ENCODE data around the gene BTG3. TPM values are rescaled to one million over a fixed set of nuclear protein-coding genes. Genes with fewer than 3 reads are reported as not detected.

The BTG3 gene
- polyA plus RNA-seq, 1 donor from 2014 or later, result 38.5 TPM

DNA sequence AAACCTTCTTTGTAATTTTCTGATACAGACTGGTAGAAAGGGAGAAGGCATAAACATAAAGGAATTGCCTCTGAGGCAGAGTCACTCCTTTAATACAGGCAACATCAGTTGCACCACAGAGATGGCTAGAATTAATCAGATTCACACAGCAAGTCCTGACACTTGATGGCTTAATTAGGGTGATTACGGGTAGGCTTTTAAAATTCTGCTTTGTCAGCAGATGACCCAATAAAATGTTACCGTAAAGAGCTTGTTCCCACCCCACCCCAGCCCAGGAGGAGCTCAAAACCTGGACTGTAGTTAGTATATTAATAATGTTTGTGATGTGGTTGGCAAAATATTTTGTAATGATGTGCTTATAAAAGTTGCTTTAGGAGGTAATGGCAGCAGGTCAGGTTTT is 9.3 kb upstream of the BTG3 start:
- Histone ChIP-seq H2AFZ (ENCODE audit: low read depth, low read length) (no peak overlapping the region), H3K9me2 (ENCODE audit: insufficient read depth, low read length) (no peaks in the 10 kb centered on the region), H3K4me2 (ENCODE audit: low read length) (no peak overlapping the region), H4K20me1 (ENCODE audit: insufficient read depth) (no peaks in the 10 kb centered on the region), H3K4me3 (ENCODE audit: low read length) (no peak overlapping the region), H3K9ac (ENCODE audit: low read length) (no peak overlapping the region), H3K9me3 (ENCODE audit: low read length) (no peaks in the 10 kb centered on the region), H3K36me3 (ENCODE audit: insufficient read depth, low read length) (no peaks in the 10 kb centered on the region), H3K79me2 (replicated peaks; ENCODE audit: insufficient read depth, low read length) (no peaks in the 10 kb centered on the region), H3F3A (ENCODE audit: insufficient read depth, low read length, poor library complexity, severe bottlenecking) (no peaks in the 10 kb centered on the region), H3K27me3 (ENCODE audit: insufficient read depth, low read depth, low read length) (no peaks in the 10 kb centered on the region), H3K27ac (ENCODE audit: low read length) (no peak overlapping the region)
- TF ChIP-seq TAF1 (IDR thresholded peaks at IDR 0.05; ENCODE audit: low read depth) (no peak), RAD21 (conservative IDR thresholded peaks at IDR 0.05) (no peak), EZH2 (IDR thresholded peaks at IDR 0.05; ENCODE audit: borderline replicate concordance, insufficient read depth, low read length, poor library complexity, severe bottlenecking) (no peak), POLR2AphosphoS5 (IDR thresholded peaks at IDR 0.05) (no peak), MXI1 (conservative IDR thresholded peaks at IDR 0.05; ENCODE audit: poor library complexity, severe bottlenecking) (no peak), SMC3 (conservative IDR thresholded peaks at IDR 0.05; ENCODE audit: poor library complexity) (no peak), EP300 (conservative IDR thresholded peaks at IDR 0.05; ENCODE audit: poor library complexity, severe bottlenecking) (no peak)
- TF ChIP-seq, protein P1, sequence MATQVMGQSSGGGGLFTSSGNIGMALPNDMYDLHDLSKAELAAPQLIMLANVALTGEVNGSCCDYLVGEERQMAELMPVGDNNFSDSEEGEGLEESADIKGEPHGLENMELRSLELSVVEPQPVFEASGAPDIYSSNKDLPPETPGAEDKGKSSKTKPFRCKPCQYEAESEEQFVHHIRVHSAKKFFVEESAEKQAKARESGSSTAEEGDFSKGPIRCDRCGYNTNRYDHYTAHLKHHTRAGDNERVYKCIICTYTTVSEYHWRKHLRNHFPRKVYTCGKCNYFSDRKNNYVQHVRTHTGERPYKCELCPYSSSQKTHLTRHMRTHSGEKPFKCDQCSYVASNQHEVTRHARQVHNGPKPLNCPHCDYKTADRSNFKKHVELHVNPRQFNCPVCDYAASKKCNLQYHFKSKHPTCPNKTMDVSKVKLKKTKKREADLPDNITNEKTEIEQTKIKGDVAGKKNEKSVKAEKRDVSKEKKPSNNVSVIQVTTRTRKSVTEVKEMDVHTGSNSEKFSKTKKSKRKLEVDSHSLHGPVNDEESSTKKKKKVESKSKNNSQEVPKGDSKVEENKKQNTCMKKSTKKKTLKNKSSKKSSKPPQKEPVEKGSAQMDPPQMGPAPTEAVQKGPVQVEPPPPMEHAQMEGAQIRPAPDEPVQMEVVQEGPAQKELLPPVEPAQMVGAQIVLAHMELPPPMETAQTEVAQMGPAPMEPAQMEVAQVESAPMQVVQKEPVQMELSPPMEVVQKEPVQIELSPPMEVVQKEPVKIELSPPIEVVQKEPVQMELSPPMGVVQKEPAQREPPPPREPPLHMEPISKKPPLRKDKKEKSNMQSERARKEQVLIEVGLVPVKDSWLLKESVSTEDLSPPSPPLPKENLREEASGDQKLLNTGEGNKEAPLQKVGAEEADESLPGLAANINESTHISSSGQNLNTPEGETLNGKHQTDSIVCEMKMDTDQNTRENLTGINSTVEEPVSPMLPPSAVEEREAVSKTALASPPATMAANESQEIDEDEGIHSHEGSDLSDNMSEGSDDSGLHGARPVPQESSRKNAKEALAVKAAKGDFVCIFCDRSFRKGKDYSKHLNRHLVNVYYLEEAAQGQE (IDR thresholded peaks at IDR 0.05; ENCODE audit: borderline replicate concordance), result no peak
- TF ChIP-seq, protein P2, sequence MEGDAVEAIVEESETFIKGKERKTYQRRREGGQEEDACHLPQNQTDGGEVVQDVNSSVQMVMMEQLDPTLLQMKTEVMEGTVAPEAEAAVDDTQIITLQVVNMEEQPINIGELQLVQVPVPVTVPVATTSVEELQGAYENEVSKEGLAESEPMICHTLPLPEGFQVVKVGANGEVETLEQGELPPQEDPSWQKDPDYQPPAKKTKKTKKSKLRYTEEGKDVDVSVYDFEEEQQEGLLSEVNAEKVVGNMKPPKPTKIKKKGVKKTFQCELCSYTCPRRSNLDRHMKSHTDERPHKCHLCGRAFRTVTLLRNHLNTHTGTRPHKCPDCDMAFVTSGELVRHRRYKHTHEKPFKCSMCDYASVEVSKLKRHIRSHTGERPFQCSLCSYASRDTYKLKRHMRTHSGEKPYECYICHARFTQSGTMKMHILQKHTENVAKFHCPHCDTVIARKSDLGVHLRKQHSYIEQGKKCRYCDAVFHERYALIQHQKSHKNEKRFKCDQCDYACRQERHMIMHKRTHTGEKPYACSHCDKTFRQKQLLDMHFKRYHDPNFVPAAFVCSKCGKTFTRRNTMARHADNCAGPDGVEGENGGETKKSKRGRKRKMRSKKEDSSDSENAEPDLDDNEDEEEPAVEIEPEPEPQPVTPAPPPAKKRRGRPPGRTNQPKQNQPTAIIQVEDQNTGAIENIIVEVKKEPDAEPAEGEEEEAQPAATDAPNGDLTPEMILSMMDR (IDR thresholded peaks at IDR 0.05; ENCODE audit: poor library complexity, severe bottlenecking), result no peak

- H3K79me2 ChIP-seq (replicated peaks; ENCODE audit: insufficient read depth, low read length), result no peaks in the 10 kb centered on the region
- H3K9me2 ChIP-seq (ENCODE audit: insufficient read depth, low read length), result no peaks in the 10 kb centered on the region
- no peak overlapping the region for H3K9ac ChIP-seq (ENCODE audit: low read length)
- no peak overlapping the region for H3K4me2 ChIP-seq (ENCODE audit: low read length)
- no peaks in the 10 kb centered on the region for H4K20me1 ChIP-seq (ENCODE audit: insufficient read depth)
- H3K36me3 ChIP-seq (ENCODE audit: insufficient read depth, low read length), result no peaks in the 10 kb centered on the region
- no peaks in the 10 kb centered on the region for H3F3A ChIP-seq (ENCODE audit: insufficient read depth, low read length, poor library complexity, severe bottlenecking)
- no peaks in the 10 kb centered on the region for H3K9me3 ChIP-seq (ENCODE audit: low read length)
- no peak overlapping the region for H2AFZ ChIP-seq (ENCODE audit: low read depth, low read length)
- no peak for TF ChIP-seq MXI1 (conservative IDR thresholded peaks at IDR 0.05; ENCODE audit: poor library complexity, severe bottlenecking)
- H3K4me3 ChIP-seq (ENCODE audit: low read length), result no peak overlapping the region
- peaks cover 4% of the 10 kb centered on the region for H3K27me3 ChIP-seq (ENCODE audit: insufficient read depth, low read depth, low read length)
- no peak overlapping the region for H3K27ac ChIP-seq (ENCODE audit: low read length)
Observed at GRCh38 chr21:17616831-17617230, 4.1 kb upstream of the BTG3 start.

DNA sequence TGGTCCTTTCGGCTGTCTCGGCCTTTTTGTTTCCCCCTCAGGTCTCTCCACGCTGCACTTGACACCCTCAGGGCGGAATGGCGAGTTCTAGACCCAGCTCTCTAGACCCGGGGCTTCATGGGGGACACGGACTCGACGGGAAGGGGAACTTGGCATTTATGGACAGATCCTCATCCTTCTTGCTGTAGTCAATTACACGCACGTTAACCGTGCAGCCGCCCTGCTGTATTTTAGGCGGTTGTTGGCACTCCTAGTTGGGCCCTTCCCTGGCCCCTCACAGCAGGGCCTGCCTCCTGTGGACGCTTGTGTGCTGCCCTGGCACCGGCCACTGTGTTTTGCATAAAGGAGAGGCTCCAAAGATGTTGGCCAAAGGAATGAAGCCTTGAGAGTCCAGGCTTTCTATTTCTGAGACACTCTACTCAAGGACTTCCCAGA is 558 bp upstream of the BTG3 start:
- no peak for TF ChIP-seq EP300 (conservative IDR thresholded peaks at IDR 0.05; ENCODE audit: poor library complexity, severe bottlenecking)
- no peak for TF ChIP-seq RAD21 (conservative IDR thresholded peaks at IDR 0.05)
- TF ChIP-seq TAF1 (IDR thresholded peaks at IDR 0.05; ENCODE audit: low read depth), result no peak
- TF ChIP-seq POLR2AphosphoS5 (IDR thresholded peaks at IDR 0.05), result no peak
- TF ChIP-seq SMC3 (conservative IDR thresholded peaks at IDR 0.05; ENCODE audit: poor library complexity), result no peak
- TF ChIP-seq, protein P2 (IDR thresholded peaks at IDR 0.05; ENCODE audit: poor library complexity, severe bottlenecking), result no peak
- TF ChIP-seq MXI1 (conservative IDR thresholded peaks at IDR 0.05; ENCODE audit: poor library complexity, severe bottlenecking), result no peak
- TF ChIP-seq, protein P1 (IDR thresholded peaks at IDR 0.05; ENCODE audit: borderline replicate concordance), result no peak
- TF ChIP-seq EZH2 (IDR thresholded peaks at IDR 0.05; ENCODE audit: borderline replicate concordance, insufficient read depth, low read length, poor library complexity, severe bottlenecking), result no peak
- H3K9me2 ChIP-seq (ENCODE audit: insufficient read depth, low read length), result no peaks in the 10 kb centered on the region
- H3K9me3 ChIP-seq (ENCODE audit: low read length), result no peaks in the 10 kb centered on the region
- H3F3A ChIP-seq (ENCODE audit: insufficient read depth, low read length, poor library complexity, severe bottlenecking), result no peaks in the 10 kb centered on the region
- H3K27ac ChIP-seq (ENCODE audit: low read length), result no peak overlapping the region
- H3K4me3 ChIP-seq (ENCODE audit: low read length), result peak overlapping the region; percentile 86
- peak overlapping the region; percentile 75 for H2AFZ ChIP-seq (ENCODE audit: low read depth, low read length)
- no peaks in the 10 kb centered on the region for H3K36me3 ChIP-seq (ENCODE audit: insufficient read depth, low read length)
- H3K79me2 ChIP-seq (replicated peaks; ENCODE audit: insufficient read depth, low read length), result peaks cover 26% of the 10 kb centered on the region
- no peak overlapping the region for H3K4me2 ChIP-seq (ENCODE audit: low read length)
- no peaks in the 10 kb centered on the region for H4K20me1 ChIP-seq (ENCODE audit: insufficient read depth)
- peaks cover 17% of the 10 kb centered on the region for H3K27me3 ChIP-seq (ENCODE audit: insufficient read depth, low read depth, low read length)
- H3K9ac ChIP-seq (ENCODE audit: low read length), result peak overlapping the region; percentile 80

All from neural cell (in vitro differentiated cells).